NOMO-1 treated with dmso at 0.1 percent for 144 hours (cell line): Measurements from ENCODE around the gene SREBF2.
A peak's percentile ranks its signal among the peaks of the same experiment; 100 is the strongest.
"Not testable (repeated sequence)": the region's sequence is repeated elsewhere in the genome, so short reads cannot be mapped to it uniquely, and the experiment has no call there.

Experiments
- DNase-seq: peaks from one replicate; lab custom pipeline; 2025; ENCODE audit not compliant: unreplicated experiment; lab: John Stamatoyannopoulos, UW

SREBF2 gene

DNA sequence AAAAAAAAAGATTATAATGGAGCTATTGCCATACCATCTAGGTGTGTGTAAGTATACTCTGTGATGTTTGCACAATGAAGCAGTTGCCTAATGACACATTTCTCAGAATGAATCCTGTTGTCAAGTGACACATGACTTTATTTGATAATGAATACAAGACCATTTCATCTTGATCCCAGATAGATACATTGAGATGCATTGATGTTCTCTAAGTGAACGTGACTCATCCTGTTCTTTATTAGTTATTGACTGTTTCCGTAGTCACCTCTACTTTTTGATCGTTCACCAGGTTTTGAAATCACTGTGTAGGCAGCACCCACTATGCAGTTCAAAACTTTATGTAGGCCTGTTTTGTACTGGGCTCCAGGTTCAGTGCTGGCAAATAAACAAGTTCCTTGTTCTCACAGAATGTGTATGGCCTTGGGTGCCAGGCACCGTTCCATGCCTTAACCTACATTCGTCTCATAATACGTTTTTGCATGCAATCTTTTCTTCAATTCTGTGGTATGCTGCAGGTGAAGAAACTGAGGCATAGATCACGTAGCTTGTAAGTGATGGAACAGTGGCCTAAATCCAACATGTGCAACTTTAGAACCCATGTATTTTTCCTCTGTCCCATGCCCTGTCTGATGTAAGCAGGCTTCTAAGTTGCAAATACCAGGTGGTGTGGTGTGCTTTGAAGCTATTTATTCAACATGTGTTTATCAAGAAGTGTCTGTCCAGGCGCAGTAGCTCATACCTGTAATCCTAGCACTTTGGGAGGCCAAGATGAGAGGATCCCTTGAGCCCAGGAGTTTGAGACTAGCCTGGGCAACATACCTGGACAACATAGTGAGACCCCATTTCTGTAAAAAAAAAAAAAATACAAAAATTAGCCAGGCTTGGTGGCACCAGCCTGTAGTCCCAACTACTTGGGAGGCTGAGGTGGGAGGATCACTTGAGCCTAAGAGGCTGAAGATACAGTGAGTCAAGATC, 10.4 kb downstream of the SREBF2 start:
- DNase-seq, result no peak

DNA sequence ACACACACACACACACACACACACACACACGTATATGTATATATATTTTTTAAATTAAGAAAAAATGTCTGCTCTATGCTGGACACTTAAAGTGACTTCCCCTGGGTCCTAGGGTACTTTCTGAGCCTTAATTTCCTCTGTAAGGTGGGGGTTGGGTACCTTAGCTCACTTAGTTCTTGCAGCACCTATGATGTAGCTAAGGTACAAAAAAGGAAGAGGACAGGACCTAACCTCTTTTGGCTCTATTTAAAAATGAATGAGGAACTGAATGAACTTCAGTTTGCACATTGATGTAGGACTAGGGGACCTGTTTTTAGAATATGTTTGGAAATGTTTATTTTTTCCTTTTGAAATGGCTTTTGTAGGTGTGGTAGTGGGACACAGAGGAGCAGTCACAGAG, 11.1 kb downstream of the SREBF2 start:
- DNase-seq, result peak; percentile 28

DNA sequence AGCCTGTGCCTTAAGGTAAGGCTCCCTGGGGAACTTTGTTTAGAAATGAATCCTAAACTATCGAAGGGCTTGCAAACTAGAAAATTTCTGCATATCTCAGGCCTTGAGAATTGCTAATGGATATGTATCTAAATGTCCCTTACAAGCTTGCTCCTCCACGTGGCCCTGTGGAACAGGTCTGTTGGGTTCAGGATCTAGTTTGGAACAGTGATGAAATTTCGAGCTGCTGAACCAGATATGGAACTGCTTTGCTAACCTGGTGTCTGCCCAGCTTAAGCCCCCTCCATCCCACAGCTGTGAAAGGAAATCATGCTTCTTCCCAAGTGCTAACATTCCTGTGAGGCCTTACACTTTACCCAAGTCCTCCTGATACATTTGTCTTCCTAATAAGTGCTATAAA, 11.6 kb downstream of the SREBF2 start:
- no peak for DNase-seq

DNA sequence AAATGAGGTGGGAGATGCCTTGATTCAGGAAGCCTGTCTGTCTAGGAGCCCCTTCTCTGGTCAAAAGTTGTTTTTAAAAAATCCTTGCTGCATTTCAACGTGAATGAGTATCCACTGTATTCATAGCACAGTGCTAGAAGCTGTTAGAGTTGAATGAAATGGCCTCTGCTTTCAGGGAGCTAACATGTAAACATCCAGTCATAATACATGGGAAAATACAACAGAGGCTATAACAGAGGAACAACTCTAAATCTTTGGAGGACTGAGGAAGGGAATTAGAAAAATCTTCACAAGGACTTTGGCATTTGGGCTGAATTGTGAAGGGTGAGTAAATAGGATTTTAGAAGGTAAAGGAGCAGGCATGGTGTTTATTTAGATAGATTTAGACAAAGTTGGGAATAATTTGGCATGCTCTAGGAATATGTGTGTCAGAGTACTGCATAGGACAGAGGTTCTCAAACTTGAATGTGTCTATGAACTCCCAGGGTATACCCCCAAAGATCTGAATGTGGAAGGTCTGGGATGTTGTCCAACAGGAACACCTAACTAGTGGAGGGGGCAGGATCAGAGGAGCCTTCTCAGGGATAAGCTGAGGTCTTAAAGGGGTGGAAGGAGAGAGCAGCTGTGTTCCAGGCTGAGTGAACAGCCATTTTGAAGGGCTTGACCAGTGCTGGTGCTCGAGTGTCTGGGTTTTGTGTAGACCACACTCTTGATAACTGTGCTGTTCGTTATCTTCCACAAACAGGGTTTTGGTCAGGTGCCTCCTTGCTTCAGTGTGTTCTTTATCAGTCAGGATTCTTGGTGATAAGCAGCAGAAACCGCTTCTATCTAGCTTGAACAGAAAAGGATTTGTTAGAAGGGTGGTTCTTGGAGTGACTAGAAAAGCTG, 12.7 kb downstream of the SREBF2 start:
- DNase-seq, result no peak

DNA sequence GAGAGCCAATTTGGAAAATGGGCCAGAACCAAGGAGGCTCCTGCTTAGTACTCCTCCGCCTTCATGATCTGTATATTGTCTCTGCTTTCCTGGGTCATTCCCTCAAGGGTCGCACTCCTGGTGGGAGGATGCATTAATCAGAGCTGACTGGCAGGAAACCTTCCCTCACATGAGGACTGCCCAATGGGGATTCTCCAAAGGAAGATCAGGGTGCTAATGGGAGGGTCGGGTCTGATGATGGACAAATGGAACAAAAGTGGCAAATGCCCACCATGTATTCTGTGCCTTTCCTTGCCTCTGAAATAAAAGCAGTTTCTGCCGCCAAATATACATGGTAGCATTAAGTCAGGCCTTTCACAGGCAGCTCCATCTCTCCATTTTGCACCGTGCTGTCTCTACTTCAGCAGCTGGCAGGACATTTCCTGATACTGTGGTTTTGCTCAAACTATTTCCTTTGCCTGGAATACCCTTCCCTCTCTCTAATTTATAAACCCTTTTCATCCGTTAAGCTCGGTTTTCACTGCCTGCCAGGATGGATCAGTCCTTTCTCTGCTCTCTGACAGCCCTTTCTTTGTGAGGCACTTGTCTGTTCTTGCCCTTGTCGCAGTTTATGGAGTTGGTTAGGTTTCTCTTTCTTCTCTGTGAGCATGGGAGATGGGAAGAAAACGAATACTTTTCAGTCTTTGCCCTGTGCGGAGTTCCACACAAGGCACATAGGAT, 13.5 kb downstream of the SREBF2 start:
- no peak for DNase-seq

DNA sequence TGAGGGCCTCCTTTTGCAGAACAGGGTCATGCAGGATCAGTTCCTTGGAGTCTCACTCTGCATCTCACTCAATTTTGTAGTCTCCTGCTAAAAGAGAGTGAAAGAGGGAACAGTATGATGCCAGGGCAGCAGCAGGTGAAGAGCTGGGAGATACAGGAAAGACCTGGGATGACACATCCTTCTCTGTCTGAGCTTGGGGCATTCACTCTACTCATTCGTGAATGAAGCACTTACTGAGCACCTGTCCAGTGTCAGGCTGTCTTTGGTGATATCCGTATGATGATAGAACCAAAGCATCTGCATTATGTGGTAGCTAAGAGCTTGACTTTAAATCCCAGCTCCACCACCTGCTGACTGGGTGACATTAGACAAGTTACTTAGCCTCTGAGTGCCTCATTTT, 14.4 kb downstream of the SREBF2 start:
- DNase-seq, result no peak

DNA sequence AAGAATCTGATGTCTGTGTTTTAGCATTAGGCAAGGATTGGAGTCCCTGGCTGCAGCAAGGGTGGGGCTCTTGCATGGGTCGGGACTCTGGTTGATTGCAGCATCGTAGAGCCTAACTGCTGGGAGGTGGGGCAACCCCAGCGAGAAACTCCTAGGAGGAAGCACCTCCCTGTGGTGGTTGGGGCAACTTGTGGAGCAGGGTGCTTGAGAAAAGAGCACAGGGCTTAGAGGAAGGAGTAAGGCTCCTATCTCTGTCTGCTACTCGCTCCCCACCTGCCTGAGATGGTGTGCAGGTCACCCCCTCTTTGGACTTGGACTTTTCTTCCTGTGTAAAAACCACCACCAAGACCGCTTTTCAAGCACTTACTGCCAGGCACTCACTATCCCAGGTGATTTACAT, 15.6 kb downstream of the SREBF2 start:
- DNase-seq, result peak; percentile 91

DNA sequence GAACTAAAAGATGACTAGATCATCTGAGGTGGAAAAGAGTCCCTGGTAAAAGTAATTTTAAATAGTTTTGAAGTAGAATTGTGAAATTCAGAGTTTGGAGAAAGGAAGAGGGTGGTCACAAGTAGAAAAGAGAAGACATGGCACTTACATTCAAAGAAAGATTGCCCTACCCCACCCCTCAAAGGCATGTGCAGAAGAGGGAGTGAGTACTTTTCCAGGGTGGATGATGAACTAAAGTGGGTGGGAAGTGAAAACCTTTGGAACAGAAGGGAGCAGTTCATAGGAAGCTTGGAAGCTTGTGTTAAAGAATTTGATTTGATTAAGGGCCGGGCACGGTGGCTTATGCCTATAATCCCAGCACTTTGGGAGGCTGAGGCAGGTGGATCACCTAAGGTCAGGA, 23.6 kb downstream of the SREBF2 start:
- no peak for DNase-seq

DNA sequence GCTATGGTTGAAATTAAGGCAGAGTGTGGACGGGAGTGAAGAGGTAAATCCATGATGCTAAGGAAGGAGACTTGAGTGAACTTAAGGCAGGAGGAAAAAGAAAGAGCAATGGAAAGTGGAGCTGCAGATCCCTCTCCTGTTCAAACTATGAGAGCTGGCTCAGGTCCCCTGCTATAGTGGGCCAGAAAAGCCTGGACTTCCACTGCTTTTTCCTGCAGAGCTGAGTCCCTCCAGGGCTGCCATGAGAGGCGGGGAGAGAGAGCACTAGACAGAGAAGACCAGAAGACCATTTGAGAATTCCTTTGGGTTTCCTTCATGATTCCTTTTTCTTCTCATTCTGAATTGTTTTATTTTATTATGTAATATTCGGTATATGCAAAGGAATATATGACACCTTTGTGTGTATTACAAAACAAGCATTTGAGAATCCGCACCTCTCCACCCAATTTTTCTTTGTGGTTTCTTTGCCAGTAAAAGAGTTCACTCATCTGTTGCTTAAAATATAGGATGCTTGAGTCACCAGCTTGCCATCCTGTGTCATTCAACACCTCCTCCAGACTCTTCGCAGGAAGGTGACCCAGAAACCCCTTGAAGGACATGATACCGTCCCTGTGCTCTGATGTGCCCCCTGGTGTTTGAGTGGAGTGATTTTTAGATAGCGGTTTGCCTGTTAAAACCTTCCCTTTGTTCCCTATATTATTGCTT, 24.4 kb downstream of the SREBF2 start:
- DNase-seq, result peak; percentile 47

DNA sequence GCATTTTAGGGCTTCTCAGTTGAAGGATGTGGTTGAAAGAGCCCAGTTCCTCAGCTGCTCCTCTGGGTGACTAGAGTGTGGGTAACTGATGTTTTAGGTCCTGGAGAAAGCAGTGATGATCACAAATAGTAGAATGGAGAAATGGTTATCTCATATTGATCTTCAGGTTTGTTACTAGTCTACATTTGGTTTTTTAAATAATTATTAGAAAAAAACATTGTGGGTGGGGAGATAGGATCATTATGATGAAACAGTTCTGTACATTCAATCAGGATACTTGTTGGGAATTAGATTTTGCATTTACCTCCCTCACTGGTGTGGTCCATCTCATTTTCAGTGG, 24.9 kb downstream of the SREBF2 start:
- no peak for DNase-seq

DNA sequence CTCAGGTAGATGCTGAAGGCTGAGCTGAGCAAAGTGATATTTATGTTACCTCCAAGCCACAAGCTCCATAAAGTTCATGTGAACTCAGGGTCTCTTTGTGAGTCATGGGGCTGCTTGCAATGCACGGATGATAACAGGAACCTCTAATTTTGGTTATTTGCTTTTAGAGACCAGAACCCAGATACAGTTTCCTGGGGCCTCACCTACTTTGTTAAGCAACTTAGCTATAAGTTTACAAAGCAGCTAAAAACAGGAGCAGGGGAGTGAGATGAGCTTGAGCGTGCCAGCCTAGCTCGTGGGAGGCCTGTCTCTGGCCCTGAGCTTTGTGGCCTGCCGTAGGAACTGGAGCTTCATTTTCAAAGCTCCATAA, 29.2 kb downstream of the SREBF2 start:
- peak; percentile 77 for DNase-seq

DNA sequence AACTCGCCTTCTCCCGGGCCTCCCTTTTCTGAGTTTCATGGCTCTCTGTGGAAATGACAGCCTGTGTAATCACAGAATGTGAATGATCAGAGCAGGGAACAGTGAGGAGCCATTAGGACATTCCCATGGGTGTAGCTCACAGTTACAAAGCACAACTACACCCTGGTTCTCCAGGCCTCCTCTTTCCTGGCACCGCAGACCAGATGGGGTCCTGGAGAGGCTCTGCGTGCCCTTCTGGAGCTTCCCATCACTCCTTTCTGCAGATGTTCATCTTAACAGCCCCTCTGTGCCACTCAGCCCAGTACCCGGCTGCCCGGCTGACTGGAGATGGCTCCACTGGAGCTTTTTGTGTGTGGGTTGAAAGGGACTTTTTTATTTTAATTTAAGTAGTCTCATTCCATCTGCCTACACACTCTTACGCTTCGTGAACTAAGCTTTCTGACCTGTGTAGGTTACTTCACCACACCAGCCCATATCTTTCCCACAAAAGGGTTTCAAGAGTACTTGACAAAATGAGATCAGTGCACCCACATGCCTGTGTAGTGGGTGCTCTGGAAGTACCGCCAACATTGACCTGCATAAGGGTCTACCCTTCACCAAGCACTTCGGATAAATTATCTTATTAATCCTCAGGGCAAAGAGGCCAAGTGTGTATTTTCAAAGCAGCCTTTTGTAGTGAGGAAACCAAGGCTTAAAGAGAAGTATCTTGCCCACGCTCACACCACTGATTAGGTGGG, 29.8 kb downstream of the SREBF2 start:
- no peak for DNase-seq

DNA sequence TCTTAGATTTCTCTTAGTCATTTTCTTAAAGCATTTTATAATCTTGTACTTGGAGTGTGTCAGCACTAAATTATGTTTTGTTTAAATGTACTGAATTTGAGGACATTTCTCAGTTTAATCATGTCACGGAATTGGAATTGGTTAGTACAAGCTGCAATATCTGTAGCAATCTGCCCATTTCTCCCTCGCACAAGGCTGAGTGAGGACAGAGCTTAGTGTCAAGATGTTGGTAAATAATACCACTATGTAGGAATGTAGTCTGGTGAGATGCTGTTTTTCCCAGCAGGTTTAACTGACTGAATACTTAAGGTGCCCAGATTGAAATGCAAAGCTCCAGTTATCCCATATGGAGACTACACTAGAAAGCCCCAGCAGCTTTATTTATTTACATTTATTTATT, 30.6 kb downstream of the SREBF2 start:
- DNase-seq, result no peak

DNA sequence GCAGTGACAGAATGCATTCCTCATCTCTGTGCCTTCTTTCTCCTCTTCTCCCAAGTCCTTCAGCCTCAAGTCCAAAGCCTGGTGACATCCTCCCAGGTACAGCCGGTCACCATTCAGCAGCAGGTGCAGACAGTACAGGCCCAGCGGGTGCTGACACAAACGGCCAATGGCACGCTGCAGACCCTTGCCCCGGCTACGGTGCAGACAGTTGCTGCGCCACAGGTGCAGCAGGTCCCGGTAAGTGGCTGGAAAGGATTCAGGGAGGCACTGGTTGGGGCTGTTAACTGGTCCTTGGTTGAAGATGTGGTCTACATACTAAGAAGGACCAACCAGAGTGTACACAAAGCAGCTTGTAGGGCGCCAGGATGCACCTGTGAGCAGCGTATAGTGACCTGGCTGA, 35.7 kb downstream of the SREBF2 start:
- DNase-seq, result no peak

DNA sequence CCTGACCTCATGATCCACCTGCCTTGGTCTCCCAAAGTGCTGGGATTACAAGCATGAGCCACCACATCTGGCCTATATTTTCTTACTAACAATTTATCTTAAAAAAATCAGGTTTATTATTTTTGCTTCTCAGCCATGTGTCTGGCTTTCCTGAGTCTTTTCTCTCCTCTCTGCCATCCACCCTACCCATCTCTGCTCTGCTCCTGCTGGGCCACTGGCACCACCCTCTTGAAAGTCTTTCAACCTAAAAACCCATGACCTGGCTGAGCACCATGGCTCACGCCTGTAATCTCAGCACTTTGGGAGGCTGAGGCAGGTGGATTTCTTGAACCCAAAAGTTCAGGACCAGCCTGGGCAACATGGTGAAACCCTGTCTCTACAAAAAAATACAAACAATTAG, 37.2 kb downstream of the SREBF2 start:
- not testable (repeated sequence) for DNase-seq

DNA sequence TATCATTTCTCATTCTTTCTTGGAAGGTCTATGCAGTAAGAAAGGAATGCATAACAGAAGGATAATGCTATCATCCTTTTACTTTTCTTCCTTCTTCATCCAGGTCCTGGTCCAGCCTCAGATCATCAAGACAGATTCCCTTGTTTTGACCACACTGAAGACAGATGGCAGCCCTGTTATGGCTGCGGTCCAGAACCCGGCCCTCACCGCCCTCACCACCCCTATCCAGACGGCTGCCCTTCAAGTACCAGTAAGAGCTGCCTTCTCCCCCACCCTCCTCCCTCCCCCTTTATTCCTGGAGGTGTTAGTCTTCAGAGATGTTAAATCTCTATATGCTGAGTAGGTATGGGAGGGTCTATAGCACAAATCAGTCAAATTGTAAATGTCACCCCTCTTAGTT, 37.9 kb downstream of the SREBF2 start:
- no peak for DNase-seq

DNA sequence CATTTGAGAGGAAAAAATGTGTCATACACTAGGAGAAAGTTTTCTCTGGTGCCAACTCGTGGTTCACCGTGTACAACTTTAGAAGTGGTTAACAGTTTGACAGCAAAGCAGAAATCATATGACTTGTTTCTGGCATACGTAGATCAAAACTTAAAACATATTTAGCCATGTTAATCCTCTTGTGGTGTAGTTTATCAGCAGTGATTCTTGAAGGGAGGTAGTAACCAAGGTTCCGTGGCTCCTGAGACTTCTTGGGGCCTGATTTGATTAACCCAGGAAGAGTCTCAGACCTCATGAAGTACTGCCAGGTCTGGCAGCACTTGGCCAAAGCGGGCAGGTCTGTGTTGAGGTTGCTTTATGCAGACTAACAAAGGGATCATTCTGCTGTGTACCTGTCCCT, 40.5 kb downstream of the SREBF2 start:
- DNase-seq, result no peak

DNA sequence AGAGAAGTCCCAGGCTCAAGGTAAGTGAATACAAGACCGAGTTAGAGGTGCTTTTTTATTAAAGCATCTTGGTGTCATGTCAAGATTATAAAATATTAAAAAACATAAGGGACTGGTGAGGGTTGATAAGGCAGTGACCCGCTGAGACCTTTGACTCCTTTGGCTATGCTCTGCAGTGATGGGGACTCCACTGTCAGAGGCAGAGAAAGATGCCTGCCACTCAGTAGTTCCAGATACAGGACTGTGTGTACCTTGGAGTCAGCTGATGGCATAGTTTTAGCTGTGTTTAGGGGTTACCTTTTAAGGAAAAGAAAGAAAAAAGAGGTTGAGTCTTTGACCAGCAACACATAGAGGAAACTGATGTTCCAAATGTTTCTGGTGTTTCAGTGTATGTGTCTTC, 41.2 kb downstream of the SREBF2 start:
- no peak for DNase-seq

DNA sequence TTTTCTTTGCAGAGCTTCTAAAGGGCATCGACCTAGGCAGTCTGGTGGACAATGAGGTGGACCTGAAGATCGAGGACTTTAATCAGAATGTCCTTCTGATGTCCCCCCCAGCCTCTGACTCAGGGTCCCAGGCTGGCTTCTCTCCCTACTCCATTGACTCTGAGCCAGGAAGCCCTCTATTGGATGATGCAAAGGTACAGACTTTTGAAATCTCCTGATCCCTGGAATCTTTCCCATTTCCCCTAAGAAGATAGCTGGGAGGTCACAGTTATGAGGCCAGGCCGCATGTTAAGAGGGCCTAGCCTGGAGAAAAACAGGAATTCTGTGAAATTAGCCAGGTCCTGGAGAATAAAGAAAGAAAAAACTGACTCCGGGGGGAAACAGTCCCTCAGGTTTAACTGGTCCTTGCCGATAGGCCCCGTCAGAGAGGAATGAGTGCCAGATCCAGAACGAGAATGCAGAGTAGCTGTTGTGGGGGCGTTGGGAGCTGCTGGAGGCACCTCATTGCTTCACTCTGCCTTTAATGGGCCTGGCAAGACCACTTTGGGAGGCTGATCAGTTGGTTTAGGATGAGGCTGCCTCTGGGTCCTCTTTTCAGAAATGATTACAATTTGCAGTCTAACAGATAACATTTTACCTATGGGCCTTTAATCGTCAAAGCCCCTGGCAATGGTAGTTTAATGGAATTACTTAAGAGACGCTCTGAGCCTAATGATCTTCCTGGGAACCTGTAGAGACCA, 42.8 kb downstream of the SREBF2 start:
- DNase-seq, result no peak

DNA sequence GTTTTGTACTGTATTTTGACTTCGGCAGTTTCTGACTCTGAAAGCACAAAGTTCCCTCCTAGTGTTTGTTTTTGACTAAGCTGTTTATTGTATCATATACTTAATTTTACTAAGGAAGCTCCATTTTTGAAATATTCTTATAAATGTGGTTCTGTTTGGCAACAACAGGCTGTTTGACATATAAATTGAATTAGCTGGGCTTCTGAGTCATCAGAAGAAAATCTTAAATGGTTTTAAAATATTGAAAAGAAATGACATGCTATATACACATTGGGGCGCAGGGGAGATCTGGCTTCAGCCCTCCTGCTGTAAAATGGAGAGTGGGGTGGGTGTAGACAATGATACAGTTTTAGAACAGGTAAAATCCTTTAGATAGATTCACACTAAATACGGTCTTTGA, 43.4 kb downstream of the SREBF2 start:
- no peak for DNase-seq
